ENCODE results near the gene PNRC1. TPM values are rescaled to one million over a fixed set of nuclear protein-coding genes. Genes with fewer than 3 reads are reported as not detected.
"Not testable (repeated sequence)": the region's sequence is repeated elsewhere in the genome, so short reads cannot be mapped to it uniquely, and the experiment has no call there.

The PNRC1 gene
- total RNA-seq, 6 donors from 2014 or later, result 96.4 to 238 (median 167) TPM

- Histone ChIP-seq H3K27me3 (no peaks in the 10 kb centered on the region), H3K9me3 (peaks cover 0 to 11% (median 8%) of the 10 kb centered on the region in 4 donors), H3K27ac (peak overlapping the region; percentile 89 to 93 (median 89)), H3K36me3 (no peaks in the 10 kb centered on the region), H3K4me3 (peak overlapping the region in 1 of 4 donors; percentile 0), H3K4me1 (peaks cover 22 to 44% (median 35%) of the 10 kb centered on the region in 4 donors)
- TF ChIP-seq CTCF (IDR thresholded peaks at IDR 0.05) (peak in 1 of 6 experiments; percentile 36), POLR2AphosphoS5 (IDR thresholded peaks at IDR 0.05) (peak; percentile 64 to 89), POLR2A (IDR thresholded peaks at IDR 0.05) (peak in 1 of 4 donors; percentile 21), EP300 (IDR thresholded peaks at IDR 0.05) (peak; percentile 5 to 98 (median 81))
- 38 to 44% methylated on average over 14 of the region's 14 CpGs for WGBS, 2 donors
- ATAC-seq (ENCODE audit: low FRiP score in 2 of 2) (peak; percentile 90 to 92), DNase-seq (peak in 1 of 2 donors; percentile 90)
Measured at GRCh38 chr6:89035252-89036101, 45.1 kb upstream of the PNRC1 start.

DNA sequence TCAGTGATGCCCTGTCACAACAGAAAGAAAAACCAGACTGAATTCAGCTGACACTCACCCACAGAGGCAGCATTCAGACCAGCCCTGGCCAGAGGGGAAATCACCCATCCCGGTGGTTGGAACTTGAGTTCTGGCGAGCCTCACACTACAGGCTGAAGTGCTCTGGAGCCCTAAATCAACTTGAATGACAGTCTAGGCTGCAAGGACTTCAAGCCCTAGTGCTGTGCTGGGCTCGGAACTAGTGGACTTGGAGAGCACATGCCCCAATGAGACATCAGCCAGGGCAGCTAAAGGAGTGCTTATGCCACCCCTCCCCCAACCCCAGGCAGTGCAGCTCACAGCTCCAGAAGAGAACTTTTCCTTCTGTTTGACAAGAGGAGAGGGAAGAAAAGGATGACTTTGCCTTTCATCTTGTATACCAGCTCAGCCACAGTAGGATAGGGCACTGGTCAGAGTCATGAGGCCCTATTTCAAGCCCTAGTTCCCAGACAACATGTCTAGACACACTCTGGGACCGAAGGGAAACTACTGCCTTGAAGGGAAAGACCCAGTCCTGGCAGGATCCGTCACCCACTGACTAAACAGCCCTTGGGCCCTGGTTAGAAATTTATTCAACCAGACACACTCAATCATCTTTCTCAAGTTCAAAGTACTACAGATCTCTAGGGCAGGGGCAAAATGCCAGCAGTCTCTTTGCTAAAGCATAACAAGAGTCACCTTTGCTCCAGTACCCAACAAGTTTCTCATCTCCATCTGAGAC lies 43.2 kb upstream of the PNRC1 start:
- no peak overlapping the region for H3K4me3 ChIP-seq
- 62 to 75% methylated on average over 5 of the region's 5 CpGs for WGBS, 2 donors

GRCh38 chr6:89037901-89038293 lies 42.7 kb upstream of the PNRC1 start:
- ATAC-seq (ENCODE audit: low FRiP score in 2 of 2); H3K36me3 ChIP-seq; H3K27ac ChIP-seq; DNase-seq; H3K27me3 ChIP-seq; H3K4me3 ChIP-seq: not testable (repeated sequence)
- Histone ChIP-seq H3K9me3 (peaks cover 0 to 11% (median 8%) of the 10 kb centered on the region in 4 donors), H3K4me1 (peaks cover 22 to 39% (median 35%) of the 10 kb centered on the region in 4 donors)

More for the DNA sequence above, 43.2 kb upstream of the PNRC1 start:
- no peaks in the 10 kb centered on the region for H3K27me3 ChIP-seq
- H3K9me3 ChIP-seq, result peaks cover 0 to 11% (median 8%) of the 10 kb centered on the region in 4 donors
- H3K36me3 ChIP-seq, result no peaks in the 10 kb centered on the region
- H3K4me1 ChIP-seq, result peaks cover 22 to 44% (median 35%) of the 10 kb centered on the region in 4 donors
- ATAC-seq (ENCODE audit: low FRiP score in 2 of 2) (no peak), DNase-seq (peak in 1 of 2 donors; percentile 72)
- TF ChIP-seq CTCF (IDR thresholded peaks at IDR 0.05) (no peak), EP300 (IDR thresholded peaks at IDR 0.05) (no peak), POLR2A (IDR thresholded peaks at IDR 0.05) (no peak), POLR2AphosphoS5 (IDR thresholded peaks at IDR 0.05) (no peak)
- peak overlapping the region; percentile 89 to 93 (median 89) for H3K27ac ChIP-seq

DNA sequence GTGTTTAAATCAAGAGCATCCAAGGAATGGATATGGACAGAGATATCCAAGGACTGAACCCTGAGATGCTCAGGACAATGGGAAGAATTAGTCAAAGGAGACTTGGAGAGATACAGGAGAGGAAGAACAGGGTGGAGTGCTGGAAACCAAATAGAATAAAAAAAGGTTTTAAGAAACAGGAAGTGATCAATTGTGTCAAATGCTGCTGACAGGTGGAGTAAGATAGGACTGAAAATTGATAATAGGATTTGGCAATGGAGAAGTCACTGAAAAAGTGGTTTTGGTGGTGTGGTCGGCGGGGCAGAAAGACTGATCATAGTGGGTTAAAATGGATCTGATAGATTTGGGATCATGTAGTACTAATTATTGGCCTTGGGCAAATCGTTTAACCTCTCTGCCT lies 37.9 kb upstream of the PNRC1 start:
- H3K27me3 ChIP-seq, result no peaks in the 10 kb centered on the region
- peaks cover 0 to 9% (median 2%) of the 10 kb centered on the region in 4 donors for H3K4me1 ChIP-seq
- no peak overlapping the region for H3K27ac ChIP-seq
- H3K36me3 ChIP-seq, result no peaks in the 10 kb centered on the region
- WGBS, 2 donors, result 76 to 90% methylated on average over 3 of the region's 3 CpGs
- DNase-seq (no peak), ATAC-seq (ENCODE audit: low FRiP score in 2 of 2) (no peak)
- no peak overlapping the region for H3K4me3 ChIP-seq
- TF ChIP-seq CTCF (IDR thresholded peaks at IDR 0.05) (no peak), POLR2A (IDR thresholded peaks at IDR 0.05) (no peak), POLR2AphosphoS5 (IDR thresholded peaks at IDR 0.05) (no peak), EP300 (IDR thresholded peaks at IDR 0.05) (no peak)
- peaks cover 0 to 8% (median 7%) of the 10 kb centered on the region in 4 donors for H3K9me3 ChIP-seq
